ENCODE results near the gene PAQR9. TPM values are rescaled to one million over a fixed set of nuclear protein-coding genes. Genes with fewer than 3 reads are reported as not detected.

The PAQR9 gene
- total and polyA plus RNA-seq, 9 of the 15 experiments (the other 6 are each of a cell fraction or from before 2014, with no cell fraction given), result 0.04 to 0.58 (median 0.22) TPM

- Histone ChIP-seq H3K4me1 (replicated peaks in 1 of 2; ENCODE audit: control insufficient read depth in 2 of 2, insufficient read depth in 2 of 2, low read length in 2 of 2) (peaks cover 0 to 14% of the 10 kb centered on the region in 2 experiments; a peak in 4 of 5 replicates), H3K36me3 (ENCODE audit: control insufficient read depth, insufficient read depth, low read length) (no peaks in the 10 kb centered on the region), H3K79me2 (ENCODE audit: control insufficient read depth, insufficient read depth, low read length) (no peaks in the 10 kb centered on the region), H3K27ac (ENCODE audit: extremely low read depth, low read depth, low read length) (no peak overlapping the region), H3K9ac (ENCODE audit: insufficient read depth in 1 of 2, low read depth in 2 of 2, low read length in 2 of 2) (no peak overlapping the region), H3K27me3 (ENCODE audit: control insufficient read depth in 2 of 2, insufficient read depth in 2 of 2, low read length in 2 of 2) (no peaks in the 10 kb centered on the region), H3K9me1 (ENCODE audit: control insufficient read depth, insufficient read depth, low read length) (no peaks in the 10 kb centered on the region), H4K20me1 (replicated peaks; ENCODE audit: control insufficient read depth, insufficient read depth, low read length) (no peaks in the 10 kb centered on the region), H3K4me3 (no peak overlapping the region), H3K4me2 (ENCODE audit: insufficient read depth, low read length) (no peak overlapping the region), H2AFZ (ENCODE audit: low read depth, low read length) (peak overlapping the region; percentile 71), H3K9me3 (replicated peaks; ENCODE audit: control insufficient read depth, insufficient read depth, low read depth, low read length) (0 out of 2 replicates have a peak, but pooled peaks cover 2% of the 10 kb centered on the region)
- intact Hi-C loops (cut with micrococcal nuclease) (loop anchor here (1.0 to 2.0 kb wide), 2 partner anchors 58 to 66 kb away; no protein-coding TSS in a partner anchor), in situ Hi-C loops (cut with MboI) (no loop called here)
- BruUV-seq (replicated peaks), result no TSS peak
- CTCF ChIA-PET (ENCODE audit: low intra/inter-chr PET ratio), result interaction anchor here (0.5 to 2.6 kb wide), 6 partner anchors 26 to 380 kb away, joined by 3 to 12 read pairs (median 4); no protein-coding TSS in a partner anchor
- DNase-seq (ENCODE audit: extremely low read depth in 1 of 4, low spot score in 3 of 4), result peak; percentile 69 to 87 (median 73)
- peak; percentile 96 for FAIRE-seq
- ATAC-seq, result peak; percentile 97
- POLR2A ChIA-PET, result interaction anchor here (0.6 to 1.6 kb wide), 5 partner anchors 8 to 93 kb away, joined by 3 to 4 read pairs (median 3); no protein-coding TSS in a partner anchor
- WGBS (ENCODE audit: insufficient coverage, low coverage, missing lambda C conversion rate), result 3% methylated on average over 3 of the region's 3 CpGs
- TF ChIP-seq ZNF583 (CRISPR knock-in tag; IDR thresholded peaks at IDR 0.05), result no peak
- no peak for TF ChIP-seq ZBTB9 (CRISPR knock-in tag; IDR thresholded peaks at IDR 0.05)
- TF ChIP-seq CAMTA2 (CRISPR knock-in tag; conservative IDR thresholded peaks at IDR 0.05), result no peak
- TF ChIP-seq HNRNPLL (IDR thresholded peaks at IDR 0.05; ENCODE audit: low read depth, low read length, poor library complexity, severe bottlenecking), result no peak
- TF ChIP-seq GMEB1 (CRISPR knock-in tag; IDR thresholded peaks at IDR 0.05), result no peak
- no peak for TF ChIP-seq KLF1 (tag; IDR thresholded peaks at IDR 0.05)
- no peak for TF ChIP-seq NCOA2 (IDR thresholded peaks at IDR 0.05; ENCODE audit: partially characterized antibody in 2 of 2)
- TF ChIP-seq CBFA2T3 (IDR thresholded peaks at IDR 0.05), result no peak
- TF ChIP-seq THRA (IDR thresholded peaks at IDR 0.05), result no peak
- TF ChIP-seq STAG1 (CRISPR knock-in tag; IDR thresholded peaks at IDR 0.05; ENCODE audit: borderline replicate concordance), result no peak
Measured at GRCh38 chr3:142929109-142929508, 34.4 kb downstream of the PAQR9 start.

Data from K562 (cell line).